A673 (cell line): Measurements from ENCODE around the gene LHFPL6.

Source experiments
- CTCF ChIP-seq: fragments of 300-800, 200-600 bp; sonication (generic); conservative IDR thresholded peaks from 2 replicates; pipeline ENCODE4 v1.5.1; 2017; ENCODE audit warnings: low read depth, mild to moderate bottlenecking, antibody characterized with exemption, low read length, moderate library complexity, mixed read lengths
- EZH2 ChIP-seq: fragments of 200-600 bp; sonication (generic); IDR thresholded peaks from 2 replicates; pipeline ENCODE4 v1.6.1; 2017; ENCODE audit warnings: borderline replicate concordance, low read depth, mild to moderate bottlenecking, mixed read lengths, antibody characterized with exemption, low read length; ENCODE audit not compliant: poor library complexity, severe bottlenecking

GRCh38 chr13:39349391-39349960 lies 253.5 kb downstream of the LHFPL6 start:
- no peak for TF ChIP-seq EZH2
- no peak for TF ChIP-seq CTCF
